NCI-H1048 (cell line): ENCODE results near the gene SLC39A9.
A peak's percentile ranks its signal among the peaks of the same experiment; 100 is the strongest.

Experiments
- DNase-seq: peaks from one replicate; lab custom pipeline; 2025; lab: John Stamatoyannopoulos, UW

The SLC39A9 gene, protein sequence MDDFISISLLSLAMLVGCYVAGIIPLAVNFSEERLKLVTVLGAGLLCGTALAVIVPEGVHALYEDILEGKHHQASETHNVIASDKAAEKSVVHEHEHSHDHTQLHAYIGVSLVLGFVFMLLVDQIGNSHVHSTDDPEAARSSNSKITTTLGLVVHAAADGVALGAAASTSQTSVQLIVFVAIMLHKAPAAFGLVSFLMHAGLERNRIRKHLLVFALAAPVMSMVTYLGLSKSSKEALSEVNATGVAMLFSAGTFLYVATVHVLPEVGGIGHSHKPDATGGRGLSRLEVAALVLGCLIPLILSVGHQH

DNA sequence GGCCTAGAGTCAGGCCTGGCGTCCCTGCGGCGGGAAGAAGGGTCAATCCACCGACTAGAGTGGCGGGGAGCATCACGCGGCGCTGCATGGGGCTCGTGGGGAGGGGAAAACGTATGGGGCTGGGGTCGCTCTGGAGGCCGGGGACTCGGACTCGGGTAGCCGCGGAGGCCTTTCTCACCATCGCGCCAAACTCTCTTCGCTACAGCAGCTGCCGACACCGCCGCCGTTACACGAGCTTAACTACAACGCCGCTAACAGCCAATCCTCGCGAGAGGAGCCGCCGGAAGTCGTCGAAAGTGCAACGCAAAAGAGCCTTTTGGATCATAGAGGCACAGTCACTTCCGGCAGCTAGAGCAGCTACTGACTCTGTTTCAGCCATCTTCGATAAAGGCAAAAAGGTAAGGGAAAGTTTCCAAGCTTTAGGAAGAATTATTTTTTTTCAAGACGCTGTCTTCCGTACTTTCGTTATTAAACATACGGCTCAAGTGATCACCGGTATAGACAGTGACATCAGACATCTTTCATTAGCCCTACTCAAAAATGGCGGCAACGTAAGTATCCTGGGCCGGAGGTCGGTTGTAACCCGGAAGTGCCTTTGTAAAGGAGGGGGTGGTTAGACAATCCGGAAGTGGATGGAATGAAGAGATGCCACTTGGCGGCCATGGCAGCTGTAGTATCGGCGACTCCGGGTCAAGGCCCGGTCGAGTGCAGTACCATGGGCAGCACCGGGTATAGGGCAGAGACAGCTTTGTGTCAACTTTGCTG is at the start of gene SLC39A9, which contains the start of gene ERH:
TSS of gene SLC39A9 (plus strand) at position 640 of the 765 bp plus-strand sequence. CDS start 678 bp downstream, outside the sequence.
TSS of gene ERH (minus strand) at position 247 of the 765 bp plus-strand sequence. CDS start at position 181, 66 bp downstream.
- peak; percentile 85 for DNase-seq

DNA sequence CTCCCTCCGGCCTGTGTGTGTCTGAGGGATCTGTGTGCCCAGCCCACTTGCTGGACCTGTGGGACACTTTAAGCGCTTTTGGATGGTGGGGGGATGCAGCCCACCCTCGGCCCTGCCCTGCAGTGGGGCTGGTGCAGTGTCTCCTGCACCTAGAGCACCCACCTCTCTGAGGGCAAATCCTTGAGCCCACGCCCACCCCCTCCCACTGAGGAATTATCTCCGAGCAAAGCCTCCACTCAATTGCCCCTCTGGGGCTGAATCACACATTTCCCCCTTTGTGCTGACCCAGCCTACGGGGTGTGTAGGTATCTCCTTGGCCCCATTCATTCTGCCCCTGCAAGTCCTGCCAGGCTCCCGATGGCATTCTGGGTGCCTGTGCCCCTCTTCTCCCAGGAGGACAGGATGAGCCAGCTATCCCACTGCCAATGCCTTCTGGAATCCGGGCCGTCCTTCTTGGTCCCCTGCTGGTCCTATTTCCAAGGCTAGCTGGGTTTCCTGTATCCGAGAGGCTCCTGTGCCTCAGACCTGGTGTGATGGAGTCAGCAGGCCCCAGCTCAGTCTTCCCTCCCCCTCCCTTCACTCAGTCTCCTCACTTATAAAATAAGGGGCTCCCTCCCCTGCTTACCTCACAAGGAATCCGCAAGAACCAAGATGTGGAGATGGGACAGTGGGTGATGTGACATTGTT is 49.3 kb upstream of the SLC39A9 start:
- DNase-seq = no peak

DNA sequence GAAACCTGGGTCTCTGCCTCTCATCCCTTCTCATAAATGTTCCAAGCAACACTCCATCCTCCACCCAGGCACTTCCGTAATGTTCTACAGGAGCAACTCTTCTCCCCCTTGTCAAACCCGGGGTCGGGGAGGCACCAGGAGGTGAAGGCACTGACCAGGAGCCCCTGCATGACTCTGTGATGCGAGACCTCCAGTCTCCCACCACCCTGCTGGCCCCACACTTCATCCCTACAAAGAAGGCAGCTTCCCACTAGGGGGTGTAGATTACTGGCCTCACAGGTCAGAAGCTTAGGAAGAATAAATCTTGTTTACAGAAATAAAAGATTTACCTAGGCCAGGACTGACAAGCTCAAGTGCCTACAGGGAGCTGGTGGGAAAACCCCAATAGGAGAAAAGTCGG is 47.6 kb upstream of the SLC39A9 start:
- no peak for DNase-seq

DNA sequence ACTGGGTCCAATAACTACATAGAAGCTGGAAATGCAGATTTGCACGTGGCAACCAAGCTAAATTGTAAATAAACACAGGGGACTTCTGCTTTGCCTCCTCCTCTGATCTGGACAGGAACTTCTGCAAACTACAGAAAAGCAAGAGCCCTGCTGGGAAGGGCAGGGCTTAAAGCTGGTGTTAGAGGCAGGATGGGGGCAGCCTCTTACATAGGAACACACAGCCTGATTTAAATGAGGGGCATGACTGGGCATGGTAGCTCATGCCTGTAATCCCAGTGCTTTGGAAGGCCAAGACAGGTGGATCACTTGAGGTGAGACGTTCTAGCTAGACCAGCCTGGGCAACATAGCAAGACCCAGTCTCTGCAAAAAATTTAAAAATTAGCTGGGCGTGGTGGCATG is 47.1 kb upstream of the SLC39A9 start:
- no peak for DNase-seq

DNA sequence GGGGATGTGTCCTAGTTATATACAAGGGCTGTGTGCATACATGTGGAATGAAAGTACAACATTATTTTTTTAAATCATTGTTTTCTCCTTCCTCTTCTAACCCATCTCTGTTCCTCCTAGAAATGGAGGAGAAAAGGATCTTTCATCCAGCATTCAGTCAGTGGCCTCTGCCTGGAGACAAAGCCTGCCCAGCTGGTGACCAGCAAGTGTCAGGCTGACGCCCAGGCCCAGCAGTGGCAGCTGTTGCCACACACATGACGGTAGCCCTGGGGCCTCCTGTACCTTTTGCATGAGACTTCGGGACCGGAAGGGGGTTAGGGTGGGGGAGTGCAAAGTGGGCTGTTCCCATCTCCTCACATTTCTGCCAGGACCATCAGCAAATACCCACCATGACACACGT is 46.6 kb upstream of the SLC39A9 start:
- DNase-seq = no peak

DNA sequence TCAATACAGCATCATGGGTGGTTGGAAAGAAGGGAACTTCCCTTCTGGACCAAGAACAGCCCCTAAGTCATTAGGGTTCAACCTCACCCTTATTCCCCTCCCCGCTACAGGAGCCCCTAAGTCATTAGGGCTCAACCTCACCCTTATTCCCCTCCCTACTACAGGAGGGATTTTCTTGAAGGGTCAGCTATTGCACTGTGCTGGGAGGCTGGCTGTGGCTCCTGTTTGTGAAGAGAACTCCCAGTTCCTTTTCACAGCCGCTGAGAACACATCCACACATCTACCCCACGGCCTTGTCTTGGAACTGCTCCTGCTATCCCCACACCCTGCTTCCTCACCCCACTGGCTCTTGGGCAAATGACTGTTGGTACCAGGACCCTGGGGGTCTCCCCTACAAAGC is 45.3 kb upstream of the SLC39A9 start:
- DNase-seq = no peak

DNA sequence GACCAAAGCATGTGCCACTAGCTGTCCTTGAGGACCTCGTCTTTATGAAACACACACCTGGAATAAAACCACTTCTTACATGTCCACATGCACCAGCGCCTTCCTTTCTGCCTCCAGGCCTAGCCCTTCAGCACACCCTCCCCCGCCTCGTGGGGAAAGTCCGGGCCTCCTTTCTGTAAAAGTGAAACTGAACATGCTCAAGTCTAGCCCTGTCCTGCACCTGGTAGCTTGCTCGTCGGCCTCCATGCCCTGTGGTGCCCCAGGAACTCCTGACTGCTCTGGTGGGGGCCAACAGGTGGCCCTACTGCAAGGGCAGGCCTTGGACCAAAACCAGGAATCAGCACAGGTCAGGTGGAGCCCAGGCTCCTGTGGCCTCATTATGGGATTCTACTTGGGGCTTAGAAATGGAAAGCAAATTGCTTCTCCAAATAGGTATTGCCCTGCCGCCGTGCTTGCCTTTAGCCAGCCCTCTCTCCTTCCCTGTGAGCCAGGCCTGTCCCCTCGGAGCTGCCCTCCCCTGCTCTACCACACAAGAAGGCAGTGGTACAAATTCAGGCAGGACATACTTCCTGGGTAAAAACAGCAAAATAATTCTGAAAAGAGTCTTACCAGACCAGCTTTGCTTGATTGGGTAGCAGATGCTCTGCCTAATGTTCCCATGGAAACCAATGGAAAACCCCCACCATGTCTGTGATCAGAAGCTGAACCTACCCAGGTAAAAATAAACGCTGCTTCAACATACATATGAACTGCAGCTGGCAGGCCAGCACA is 43.9 kb upstream of the SLC39A9 start:
- DNase-seq = no peak

DNA sequence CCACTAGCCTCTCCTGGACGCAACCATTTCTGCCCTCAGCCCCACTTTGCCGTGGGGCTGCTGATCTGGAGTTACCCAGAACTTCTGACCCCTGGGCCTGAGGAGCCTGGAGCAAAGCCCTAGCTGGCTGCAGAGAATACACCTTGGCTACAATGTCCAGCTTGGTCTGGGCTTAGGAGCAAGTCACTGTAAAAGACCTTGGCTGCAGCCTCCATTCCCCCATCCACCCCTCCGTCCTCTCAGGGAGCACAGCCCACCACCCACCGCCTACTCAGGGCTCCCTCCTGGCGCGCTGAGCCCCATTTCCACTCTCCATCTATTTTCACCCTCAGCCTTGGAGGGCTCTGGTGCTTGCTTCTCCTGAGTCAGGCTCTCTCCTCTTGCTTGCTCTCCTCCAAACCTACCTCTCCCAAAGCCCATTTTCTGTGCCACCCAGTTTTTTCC is 43.3 kb upstream of the SLC39A9 start:
- no peak for DNase-seq

DNA sequence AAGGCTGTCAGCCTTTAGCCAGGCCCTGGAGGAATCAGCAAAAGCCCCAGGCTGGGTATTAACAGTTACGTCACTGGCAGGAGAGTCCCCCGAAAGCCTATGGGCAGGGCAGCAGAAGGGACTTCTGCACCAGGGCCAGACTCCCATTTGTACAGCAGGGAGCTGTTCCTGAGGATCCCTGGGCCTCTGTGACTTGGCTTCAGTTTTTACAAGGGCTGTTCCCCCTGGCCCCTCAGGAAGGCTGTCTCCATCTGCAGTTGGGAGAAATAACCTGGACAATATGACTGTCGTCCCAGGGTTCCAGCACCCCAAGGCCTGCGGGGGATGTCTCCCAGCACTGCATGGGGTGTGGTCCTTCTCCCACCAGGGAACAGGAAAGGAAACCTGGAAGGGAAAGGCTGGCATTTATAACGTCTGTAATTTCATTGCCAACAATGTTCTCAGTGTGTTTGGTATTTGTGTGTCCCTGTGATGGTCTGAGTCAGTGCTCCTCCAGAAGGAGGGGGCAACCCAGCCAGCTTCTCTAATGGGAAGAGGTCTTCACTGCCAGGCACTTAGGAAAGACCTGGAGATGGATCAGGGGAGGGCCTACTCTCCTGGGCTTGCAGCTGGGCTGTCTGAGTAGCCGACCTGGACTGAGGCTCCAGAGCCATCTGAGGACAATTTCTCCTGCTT is 42.7 kb upstream of the SLC39A9 start:
- no peak for DNase-seq

DNA sequence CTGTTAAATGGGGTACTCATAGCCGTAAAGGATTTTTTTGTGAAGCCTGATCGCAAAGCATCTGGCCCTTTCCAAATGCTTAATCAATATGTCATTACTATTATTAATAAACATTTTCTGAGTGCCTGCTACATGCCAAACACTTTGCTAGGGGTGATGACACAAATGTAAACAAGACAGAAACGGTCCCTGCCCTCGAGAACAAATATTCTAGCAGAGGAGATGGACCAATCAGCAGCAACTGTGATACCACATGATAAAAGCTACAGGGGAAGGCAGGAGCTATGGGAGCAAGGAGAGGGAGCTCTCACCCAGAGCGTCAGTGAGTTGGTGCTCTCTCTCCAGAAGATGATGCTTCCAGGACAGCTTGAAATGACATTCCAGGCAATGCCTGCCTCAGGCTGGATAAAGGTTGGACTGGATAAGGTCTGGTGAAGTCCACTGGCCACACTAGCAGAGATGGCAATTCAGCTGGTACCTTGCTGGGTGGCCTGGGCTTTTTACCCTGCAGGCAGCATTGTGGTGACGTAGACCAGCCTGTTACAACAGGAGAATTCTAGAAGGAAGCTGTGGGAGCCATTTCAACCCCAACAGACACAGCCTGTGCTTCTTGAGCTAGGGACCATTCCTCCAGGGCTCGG is 41.5 kb upstream of the SLC39A9 start:
- no peak for DNase-seq

DNA sequence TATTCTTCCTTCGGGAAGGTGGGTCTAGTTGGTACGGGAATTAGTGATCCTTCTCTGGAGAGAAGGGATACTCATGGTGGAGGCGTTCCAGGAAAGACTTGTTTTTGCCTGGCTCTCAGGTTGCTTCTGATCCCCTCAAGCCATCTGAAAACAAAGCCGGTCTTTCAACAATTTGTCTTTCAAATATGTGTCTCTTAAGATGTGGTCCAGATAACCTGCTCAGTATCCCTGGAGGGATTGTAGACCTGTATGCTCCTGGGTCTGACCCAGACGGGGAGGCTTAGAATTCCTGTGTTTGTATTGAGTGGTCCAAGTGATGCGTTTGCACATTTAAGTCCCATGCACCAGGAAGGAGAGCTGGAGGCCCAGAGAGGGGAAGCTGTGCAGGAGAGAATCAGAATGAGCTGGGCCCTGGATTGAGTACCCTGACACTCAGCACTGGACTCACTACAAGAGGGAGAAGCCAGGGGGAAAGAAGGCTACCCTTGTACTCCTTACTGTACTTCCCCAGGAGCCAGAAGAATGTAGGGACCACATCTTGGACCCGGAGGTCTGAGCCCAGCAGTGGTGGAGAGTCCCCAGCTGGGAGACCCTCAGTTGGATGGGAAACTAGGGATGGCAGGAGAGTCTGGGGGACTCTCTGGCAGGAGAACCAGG is 40.8 kb upstream of the SLC39A9 start:
- no peak for DNase-seq

DNA sequence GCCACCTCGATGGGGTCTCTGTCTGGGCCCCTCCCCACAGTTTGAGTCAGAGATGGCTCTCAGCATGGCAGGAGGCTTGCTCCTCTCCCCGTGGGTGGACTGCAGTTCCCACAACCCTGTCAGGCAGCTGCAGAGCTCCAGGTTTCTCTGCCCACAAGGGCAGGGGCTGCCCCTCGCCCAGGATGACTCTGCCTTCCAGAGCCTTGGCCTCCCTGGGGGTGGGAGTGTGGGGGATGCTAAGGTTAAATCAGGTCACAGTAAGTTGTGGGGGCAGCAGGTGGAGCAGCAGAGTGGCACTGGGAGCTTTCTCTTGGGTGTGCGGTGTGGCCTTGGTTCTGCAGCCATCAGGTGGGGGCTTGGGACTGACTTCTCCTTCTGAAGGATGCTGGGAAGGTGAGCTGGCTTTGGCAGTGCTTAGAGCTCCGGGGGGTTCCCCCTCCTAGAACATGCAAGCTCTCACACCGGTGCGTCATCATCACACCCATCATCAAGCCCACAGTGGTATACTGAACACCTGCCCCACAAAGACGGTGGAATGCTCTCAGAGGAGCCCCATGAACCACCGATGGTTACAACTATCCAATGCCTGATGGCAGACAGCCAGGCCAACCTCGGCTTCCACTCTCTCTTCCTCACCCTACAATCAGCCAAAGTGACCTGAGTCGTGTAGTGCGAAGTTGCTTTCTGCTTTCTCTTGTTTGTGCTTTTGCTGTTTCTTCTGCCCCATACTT is 40.1 kb upstream of the SLC39A9 start:
- DNase-seq = no peak

DNA sequence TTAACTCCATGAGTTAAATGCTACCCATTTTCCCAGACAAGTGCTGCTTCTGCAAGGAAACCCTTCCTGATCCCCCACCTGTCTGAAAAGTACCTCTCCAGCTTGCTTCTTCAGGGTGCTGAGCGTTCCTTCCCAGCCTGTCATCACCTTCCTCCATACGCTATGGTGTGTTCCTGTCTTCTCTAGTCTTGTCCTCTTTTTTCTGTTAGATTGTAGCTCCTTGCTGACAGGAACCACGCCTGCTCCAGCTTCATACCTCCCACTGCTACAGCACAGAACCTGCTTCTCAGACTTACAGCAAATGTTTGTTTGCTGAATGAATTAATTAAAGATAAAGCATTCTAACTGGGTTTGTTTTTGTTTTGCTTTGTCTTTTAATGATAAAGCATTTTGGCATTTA is 39.5 kb upstream of the SLC39A9 start:
- DNase-seq = no peak

DNA sequence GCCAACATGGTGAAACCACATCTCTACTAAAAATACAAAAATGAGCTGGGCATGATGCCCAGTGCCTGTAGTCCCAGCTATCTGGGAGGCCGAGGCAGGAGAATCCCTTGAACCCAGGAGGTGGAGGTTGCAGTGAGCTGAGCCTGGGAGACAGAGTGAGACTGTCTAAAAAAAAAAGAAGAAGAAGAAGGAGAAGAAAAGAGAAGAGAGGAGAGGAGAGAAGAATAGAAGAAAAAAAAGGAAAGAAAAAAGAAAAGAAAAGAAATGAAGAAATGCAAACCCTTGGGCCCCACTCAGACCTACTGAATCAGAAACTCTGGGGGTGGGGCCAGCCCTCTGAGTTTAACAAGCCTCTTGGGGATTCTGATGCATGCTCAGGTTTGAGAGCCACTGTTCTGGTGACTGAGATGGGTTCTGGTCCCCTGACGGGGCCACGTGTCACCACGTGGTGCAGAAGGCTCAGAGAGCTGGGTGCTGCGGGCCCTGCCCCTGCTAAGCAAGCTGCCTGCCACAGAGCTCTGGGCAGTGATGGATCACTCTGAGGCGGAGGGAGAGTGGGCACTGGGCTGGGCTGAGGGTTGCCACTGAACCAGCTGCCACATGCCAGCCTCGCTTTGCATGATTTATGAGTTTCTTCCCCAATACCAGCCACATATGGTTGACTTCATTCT is 37.9 kb upstream of the SLC39A9 start:
- no peak for DNase-seq

DNA sequence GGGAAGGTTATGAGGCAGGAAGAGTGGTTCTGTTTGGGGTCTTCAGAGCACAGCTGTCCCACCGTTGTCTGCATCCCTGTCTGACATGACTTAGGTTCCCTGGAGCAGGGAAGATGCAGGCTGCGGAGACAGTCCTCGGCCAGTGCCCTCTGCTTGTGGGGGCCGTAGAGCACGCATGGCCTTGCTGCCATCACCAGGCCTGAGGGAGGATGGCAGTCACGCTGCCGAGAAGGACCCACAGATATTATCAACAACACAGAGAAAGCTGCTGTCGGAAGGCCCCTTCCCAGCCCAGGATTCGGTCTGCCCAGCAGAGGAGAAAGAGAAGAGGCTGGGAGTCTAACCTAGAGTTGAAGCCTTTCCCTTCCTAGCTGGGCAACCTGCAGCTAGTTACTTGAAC is 35.4 kb upstream of the SLC39A9 start:
- DNase-seq = no peak

DNA sequence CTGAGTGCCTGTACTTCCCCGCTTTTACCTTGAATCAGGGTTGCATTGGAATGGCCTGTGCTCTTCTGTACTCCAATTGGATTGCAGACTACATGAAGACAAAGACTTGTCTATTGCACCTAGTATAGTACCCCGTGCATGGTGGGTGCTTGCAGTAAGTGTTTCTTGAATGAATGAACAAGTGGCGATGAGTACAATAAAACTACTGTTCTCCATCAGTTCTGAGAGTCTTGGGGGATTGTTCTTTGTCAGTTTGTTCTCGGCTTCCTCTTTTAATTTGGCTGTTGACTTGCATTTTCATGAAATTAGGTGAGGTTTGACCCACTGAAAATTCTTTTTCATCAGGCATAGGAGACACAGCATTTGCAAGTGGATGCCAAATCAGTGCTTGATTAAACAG is 34.5 kb upstream of the SLC39A9 start:
- DNase-seq = no peak

DNA sequence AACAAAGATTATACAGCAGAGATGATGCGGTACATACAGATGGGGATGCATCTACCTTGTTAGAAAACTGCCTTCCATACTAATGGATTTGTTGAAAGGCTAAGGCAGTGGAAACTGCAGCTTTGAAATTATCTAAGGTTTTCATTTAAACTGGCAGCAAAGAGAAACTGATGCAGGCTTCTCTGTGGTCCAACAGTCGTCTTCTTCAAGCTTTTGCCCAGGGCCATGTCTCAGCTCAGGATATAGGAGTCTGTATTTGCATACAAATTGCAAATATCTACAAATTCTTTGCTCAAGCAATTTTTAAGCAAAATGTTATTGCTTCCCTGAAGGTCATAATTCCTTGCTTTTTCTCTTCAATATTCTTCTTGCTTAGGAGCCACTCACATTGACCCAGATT is 34.1 kb upstream of the SLC39A9 start:
- no peak for DNase-seq

DNA sequence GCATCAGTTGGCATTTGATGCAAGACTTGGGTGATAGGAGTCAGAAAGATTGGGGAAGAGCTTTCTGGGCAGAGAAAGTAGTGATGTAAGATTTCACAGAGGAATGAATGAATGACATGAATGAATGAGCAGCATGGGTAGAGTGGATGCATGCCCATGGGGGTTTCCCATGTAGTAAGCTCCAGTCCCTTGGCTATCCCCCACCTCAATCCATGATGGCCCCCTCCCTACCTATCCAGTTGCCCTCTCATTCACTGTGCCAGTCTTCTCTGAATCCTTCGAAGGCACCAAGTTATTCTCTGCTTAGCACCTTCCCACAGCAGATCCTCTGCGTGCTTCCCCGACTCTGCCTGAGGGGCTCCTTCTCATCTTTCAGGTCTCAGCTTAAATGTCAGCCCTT is 32.4 kb upstream of the SLC39A9 start:
- DNase-seq = no peak

DNA sequence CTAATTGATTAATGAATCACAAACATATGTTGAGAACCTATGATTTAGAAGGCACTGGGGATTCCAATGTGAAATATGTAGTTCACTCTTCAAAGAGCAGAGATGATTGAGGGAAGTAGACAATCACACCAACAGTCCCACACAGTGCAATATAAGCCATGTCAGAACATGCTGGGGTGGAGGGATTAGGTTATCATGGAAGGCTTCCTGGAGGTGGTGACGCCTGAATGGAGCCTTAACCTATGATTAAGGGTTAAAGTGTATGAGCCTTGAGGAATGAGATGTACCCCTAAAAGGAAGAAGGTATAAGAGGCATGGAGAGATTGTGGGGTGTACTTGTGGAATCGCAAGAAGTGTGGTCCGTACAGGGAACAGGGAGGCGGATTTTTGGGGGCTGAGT is 31.7 kb upstream of the SLC39A9 start:
- DNase-seq = no peak
